NCI-H1105 treated with DMSO at 0.1 percent for 48 hours (cell line): ENCODE measurements around the gene HOXC10.

Experiments used
- DNase-seq: peaks from one replicate; lab custom pipeline; 2025; lab: John Stamatoyannopoulos, UW

The HOXC10 gene

GRCh38 chr12:54003625-54004024 is 18.7 kb downstream of the HOXC10 start:
- no peak for DNase-seq

GRCh38 chr12:54004063-54004840 is 19.3 kb downstream of the HOXC10 start:
- DNase-seq: no peak

GRCh38 chr12:54004841-54005530 is 20.0 kb downstream of the HOXC10 start:
- no peak for DNase-seq

GRCh38 chr12:54005531-54005852 is 20.5 kb downstream of the HOXC10 start:
- DNase-seq: no peak

DNA sequence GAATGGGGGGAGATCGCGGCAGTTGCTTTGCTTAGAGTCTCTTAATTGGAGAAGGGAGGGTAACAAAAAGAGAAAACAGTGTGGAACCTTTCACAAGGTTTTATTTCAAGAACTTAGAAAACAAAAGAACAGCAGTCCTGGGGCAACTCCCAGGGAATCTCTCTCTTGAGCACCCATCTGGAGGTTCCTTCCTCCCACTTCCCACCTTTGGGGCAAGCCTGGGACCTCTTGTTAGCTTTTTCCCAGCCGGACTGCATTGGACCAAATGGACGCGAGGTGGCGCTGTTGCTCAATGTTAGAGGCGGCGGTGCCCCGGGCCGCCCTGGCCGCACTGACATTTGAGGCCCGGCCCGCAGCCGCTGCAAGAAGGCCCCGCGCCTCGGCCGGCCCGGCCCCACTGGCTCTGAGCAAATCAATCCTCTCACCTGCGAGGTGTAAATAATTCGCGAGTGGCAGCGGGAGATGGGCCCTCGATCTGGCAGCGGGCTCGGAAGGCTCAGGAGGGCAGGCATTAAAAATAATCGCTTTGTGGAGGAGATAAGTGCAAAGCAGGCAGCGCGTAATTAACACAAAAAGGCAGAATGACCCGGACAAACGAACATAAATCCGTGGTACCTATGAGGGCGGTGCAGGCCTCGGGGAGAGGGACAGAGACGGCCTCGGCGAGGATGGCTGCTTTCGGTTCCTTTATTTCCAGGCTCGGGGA is 21.1 kb downstream of the HOXC10 start:
- peak; percentile 18 for DNase-seq

GRCh38 chr12:54006559-54007220 is 21.7 kb downstream of the HOXC10 start:
- DNase-seq: no peak

- no peak for DNase-seq
These were observed 22.8 kb downstream of the HOXC10 start for GRCh38 chr12:54007538-54008259.

GRCh38 chr12:54008260-54008552 is 23.3 kb downstream of the HOXC10 start:
- DNase-seq: no peak

DNA sequence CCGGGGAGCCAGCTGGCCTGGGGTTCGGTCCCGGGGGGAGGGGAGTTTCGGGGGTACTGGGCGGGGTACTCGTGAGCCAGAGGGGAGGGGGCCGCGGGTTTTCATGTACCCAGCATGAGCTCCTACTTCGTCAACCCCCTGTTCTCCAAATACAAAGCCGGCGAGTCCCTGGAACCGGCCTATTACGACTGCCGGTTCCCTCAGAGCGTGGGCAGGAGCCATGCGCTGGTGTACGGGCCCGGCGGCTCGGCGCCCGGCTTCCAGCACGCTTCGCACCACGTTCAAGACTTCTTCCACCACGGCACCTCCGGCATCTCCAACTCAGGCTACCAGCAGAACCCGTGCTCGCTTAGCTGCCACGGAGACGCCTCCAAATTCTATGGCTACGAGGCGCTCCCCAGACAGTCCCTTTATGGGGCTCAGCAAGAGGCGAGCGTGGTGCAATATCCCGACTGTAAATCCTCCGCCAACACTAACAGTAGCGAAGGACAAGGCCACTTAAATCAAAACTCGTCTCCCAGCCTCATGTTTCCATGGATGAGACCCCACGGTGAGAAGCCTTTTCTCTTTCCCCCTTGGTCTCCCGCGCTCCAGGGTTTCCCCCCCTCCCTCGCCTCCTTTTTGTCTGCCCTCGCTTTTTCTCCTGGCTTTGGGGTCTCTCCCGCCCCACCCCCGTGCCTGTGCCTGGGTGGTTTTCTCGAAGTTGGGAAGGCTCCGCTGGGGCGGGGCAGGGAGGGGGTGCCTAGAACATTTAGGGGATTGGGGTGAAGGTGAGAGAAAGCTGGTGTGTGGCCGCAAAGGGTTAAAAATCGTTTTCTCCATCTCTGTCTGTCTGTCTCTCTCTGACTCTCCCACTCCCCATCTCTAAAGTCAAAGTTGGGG is 24.5 kb downstream of the HOXC10 start:
- DNase-seq: no peak

GRCh38 chr12:54010053-54010971 is 25.4 kb downstream of the HOXC10 start:
- no peak for DNase-seq

GRCh38 chr12:54010972-54011664 is 26.2 kb downstream of the HOXC10 start:
- no peak for DNase-seq

GRCh38 chr12:54011665-54012532 is 27.0 kb downstream of the HOXC10 start:
- DNase-seq: no peak

DNA sequence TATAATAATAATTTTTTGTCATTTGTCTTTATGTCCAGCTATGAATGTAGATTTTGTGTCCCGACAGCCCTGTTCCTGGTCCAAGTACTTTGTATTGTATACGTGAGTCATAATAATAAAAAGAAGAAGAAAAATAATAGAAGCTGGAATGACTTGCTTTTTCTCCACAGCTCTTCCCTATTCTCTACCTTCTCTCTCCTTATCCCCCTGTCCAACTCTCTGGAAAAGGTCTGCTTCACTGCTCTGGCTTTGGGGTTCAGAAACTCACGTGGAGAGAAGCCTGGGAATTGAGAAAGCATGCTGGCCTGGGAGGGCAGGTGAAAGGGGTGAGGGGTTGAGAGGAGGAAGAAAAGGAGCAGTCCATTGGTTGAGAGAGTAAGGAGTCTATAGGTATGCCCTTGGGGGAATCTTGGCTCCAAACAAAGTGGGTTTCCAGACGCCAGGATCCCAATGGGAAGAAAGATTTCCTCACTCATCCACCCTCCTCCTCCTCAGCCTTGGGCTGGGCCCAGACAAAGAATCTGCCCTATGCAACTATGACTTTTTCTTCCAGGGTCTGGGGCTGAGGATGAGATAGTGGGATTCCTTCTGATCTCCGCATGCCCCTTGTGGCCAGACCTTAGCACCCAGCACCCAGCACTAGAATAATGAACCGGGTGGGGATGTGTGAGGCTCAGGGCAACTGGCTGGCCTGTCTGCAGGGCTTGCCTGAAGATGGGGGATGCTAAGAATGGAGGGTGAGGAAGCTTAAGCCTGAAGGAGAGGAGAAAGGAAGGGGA is 27.9 kb downstream of the HOXC10 start:
- no peak for DNase-seq

DNA sequence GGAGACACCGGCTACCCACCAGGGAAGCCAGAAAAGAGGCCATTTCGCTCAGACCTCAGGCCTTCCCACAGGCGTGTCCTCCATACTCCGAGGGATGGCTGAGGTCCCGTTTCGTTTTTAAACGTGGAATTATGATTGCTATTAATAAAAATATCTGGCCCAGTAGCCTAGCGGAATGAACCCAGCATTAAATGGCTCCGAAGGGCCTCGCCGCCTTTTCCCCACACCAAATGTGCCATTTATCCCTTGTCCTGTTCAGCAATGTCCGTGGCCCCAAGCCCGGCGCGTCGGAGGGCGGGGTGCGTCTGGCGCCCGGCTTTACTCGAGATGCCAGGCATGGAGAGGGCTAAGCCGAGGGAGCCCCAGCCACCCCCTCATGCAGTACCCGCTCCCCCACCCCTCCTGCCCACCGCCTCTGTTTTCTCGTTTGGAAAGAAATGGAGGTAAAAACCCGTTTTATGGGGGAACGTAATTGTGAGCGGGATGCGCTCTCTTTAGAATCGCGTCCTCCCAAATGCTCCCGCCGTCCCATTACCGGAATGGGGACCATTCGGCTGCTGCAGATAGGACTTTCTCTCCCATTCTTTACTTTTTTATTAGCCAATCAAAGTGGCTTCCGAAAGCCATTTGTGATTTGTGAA is 29.6 kb downstream of the HOXC10 start:
- no peak for DNase-seq

GRCh38 chr12:54015018-54015931 is 30.3 kb downstream of the HOXC10 start:
- DNase-seq: no peak

DNA sequence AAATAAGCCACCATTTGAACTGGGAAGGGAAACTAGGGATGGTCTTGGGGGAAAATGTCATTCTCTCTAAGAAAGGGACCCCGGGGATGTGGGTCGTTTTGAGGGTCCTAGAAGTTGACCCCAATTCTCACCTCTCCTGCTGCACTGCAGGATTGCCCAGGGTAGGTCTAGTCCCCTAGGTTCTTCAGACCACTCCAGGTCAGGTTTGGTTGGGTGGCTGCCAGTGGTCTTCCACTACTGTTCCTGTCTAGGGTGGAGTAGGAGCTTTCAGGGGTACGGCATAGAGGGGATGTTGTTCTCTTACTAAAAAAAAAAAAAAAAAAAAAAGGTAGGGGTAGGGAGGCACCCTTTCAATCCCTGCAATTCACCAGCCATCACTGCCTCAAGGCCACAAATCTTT is 31.1 kb downstream of the HOXC10 start:
- DNase-seq: no peak
